ENCODE results near the gene OBSCN.

GRCh38 chr1:228214921-228215662 lies 7.2 kb downstream of the OBSCN start:
- TF ChIP-seq SPEN (CRISPR knock-in tag; IDR thresholded peaks at IDR 0.05; ENCODE audit: low read depth) (no peak), EZH2 (conservative IDR thresholded peaks at IDR 0.05; ENCODE audit: low read depth, low read length) (no peak), CTCF (CRISPR knock-in tag; IDR thresholded peaks at IDR 0.05) (no peak), KDM6A (CRISPR knock-in tag; IDR thresholded peaks at IDR 0.05; ENCODE audit: low read depth) (no peak)
